Panc1 (cell line): ENCODE results near the gene SIGLEC11.
A peak's percentile ranks its signal among the peaks of the same experiment; 100 is the strongest.

Experiments
- POLR2AphosphoS5 ChIP-seq: IDR thresholded peaks from 2 replicates; pipeline ENCODE4 v1.6.1; 2012; ENCODE audit warnings: mild to moderate bottlenecking, low read depth, low read length, moderate library complexity
- SIN3A ChIP-seq: IDR thresholded peaks from 2 replicates; pipeline ENCODE4 v1.6.1; 2012; ENCODE audit warnings: low read depth, mild to moderate bottlenecking, low read length, moderate library complexity, borderline replicate concordance; ENCODE audit not compliant: insufficient read depth
- TCF7L2 ChIP-seq: IDR thresholded peaks from 2 replicates; pipeline ENCODE4 v1.6.1; 2011; ENCODE audit warnings: mild to moderate bottlenecking, low read depth, low read length, inconsistent platforms
- TF ChIP-seq, protein P1 (sequence below): fragments of 450-650 bp; IDR thresholded peaks from 2 replicates; pipeline ENCODE4 v1.5.1; 2017; ENCODE audit warnings: mild to moderate bottlenecking
- TF ChIP-seq, protein P2 (sequence below), 2 experiments: IDR thresholded peaks; 2 replicates each; pipeline ENCODE4 v1.6.1; 2011 to 2012; ENCODE audit warnings: low read depth in 2 of 2, control low read depth in 1 of 2, low read length in 1 of 2, mild to moderate bottlenecking in 1 of 2, moderate library complexity in 1 of 2; ENCODE audit not compliant: insufficient read depth in 1 of 2

DNA sequence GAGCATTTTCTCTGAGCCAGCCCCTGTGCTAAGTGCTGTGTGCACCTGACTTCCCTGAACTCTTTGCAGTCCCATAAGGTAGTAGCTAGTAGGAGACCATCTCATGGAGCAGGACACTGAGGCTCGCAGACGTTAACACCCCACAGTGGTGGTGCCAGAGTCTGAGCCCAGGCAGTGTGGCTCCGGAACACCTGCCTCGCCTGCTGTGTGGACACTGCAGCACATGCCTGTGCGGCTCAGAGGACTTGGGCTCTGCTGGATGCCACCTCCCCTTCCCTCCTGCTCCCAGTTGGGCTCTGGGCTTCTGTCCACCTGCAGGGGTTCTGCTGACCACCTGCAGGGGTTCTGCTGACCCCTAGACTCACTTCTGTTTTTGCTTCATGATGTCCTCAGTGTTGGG is 27.0 kb upstream of the SIGLEC11 start:
- TF ChIP-seq, protein P1, sequence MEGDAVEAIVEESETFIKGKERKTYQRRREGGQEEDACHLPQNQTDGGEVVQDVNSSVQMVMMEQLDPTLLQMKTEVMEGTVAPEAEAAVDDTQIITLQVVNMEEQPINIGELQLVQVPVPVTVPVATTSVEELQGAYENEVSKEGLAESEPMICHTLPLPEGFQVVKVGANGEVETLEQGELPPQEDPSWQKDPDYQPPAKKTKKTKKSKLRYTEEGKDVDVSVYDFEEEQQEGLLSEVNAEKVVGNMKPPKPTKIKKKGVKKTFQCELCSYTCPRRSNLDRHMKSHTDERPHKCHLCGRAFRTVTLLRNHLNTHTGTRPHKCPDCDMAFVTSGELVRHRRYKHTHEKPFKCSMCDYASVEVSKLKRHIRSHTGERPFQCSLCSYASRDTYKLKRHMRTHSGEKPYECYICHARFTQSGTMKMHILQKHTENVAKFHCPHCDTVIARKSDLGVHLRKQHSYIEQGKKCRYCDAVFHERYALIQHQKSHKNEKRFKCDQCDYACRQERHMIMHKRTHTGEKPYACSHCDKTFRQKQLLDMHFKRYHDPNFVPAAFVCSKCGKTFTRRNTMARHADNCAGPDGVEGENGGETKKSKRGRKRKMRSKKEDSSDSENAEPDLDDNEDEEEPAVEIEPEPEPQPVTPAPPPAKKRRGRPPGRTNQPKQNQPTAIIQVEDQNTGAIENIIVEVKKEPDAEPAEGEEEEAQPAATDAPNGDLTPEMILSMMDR = no peak
- TF ChIP-seq, protein P2, sequence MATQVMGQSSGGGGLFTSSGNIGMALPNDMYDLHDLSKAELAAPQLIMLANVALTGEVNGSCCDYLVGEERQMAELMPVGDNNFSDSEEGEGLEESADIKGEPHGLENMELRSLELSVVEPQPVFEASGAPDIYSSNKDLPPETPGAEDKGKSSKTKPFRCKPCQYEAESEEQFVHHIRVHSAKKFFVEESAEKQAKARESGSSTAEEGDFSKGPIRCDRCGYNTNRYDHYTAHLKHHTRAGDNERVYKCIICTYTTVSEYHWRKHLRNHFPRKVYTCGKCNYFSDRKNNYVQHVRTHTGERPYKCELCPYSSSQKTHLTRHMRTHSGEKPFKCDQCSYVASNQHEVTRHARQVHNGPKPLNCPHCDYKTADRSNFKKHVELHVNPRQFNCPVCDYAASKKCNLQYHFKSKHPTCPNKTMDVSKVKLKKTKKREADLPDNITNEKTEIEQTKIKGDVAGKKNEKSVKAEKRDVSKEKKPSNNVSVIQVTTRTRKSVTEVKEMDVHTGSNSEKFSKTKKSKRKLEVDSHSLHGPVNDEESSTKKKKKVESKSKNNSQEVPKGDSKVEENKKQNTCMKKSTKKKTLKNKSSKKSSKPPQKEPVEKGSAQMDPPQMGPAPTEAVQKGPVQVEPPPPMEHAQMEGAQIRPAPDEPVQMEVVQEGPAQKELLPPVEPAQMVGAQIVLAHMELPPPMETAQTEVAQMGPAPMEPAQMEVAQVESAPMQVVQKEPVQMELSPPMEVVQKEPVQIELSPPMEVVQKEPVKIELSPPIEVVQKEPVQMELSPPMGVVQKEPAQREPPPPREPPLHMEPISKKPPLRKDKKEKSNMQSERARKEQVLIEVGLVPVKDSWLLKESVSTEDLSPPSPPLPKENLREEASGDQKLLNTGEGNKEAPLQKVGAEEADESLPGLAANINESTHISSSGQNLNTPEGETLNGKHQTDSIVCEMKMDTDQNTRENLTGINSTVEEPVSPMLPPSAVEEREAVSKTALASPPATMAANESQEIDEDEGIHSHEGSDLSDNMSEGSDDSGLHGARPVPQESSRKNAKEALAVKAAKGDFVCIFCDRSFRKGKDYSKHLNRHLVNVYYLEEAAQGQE (IDR thresholded peaks at IDR 0.05; ENCODE audit: insufficient read depth in 1 of 2, low read depth in 2 of 2, low read length in 1 of 2) = peak in 1 of 2 experiments; percentile 12; a peak in 1 of 4 replicates
- TF ChIP-seq POLR2AphosphoS5 (no peak), SIN3A (no peak), TCF7L2 (no peak)
